Measurements from ENCODE around the gene KLHL5.
"Not testable (repeated sequence)": the region's sequence is repeated elsewhere in the genome, so short reads cannot be mapped to it uniquely, and the experiment has no call there.

Gene KLHL5, protein sequence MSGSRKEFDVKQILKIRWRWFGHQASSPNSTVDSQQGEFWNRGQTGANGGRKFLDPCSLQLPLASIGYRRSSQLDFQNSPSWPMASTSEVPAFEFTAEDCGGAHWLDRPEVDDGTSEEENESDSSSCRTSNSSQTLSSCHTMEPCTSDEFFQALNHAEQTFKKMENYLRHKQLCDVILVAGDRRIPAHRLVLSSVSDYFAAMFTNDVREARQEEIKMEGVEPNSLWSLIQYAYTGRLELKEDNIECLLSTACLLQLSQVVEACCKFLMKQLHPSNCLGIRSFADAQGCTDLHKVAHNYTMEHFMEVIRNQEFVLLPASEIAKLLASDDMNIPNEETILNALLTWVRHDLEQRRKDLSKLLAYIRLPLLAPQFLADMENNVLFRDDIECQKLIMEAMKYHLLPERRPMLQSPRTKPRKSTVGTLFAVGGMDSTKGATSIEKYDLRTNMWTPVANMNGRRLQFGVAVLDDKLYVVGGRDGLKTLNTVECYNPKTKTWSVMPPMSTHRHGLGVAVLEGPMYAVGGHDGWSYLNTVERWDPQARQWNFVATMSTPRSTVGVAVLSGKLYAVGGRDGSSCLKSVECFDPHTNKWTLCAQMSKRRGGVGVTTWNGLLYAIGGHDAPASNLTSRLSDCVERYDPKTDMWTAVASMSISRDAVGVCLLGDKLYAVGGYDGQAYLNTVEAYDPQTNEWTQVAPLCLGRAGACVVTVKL

DNA sequence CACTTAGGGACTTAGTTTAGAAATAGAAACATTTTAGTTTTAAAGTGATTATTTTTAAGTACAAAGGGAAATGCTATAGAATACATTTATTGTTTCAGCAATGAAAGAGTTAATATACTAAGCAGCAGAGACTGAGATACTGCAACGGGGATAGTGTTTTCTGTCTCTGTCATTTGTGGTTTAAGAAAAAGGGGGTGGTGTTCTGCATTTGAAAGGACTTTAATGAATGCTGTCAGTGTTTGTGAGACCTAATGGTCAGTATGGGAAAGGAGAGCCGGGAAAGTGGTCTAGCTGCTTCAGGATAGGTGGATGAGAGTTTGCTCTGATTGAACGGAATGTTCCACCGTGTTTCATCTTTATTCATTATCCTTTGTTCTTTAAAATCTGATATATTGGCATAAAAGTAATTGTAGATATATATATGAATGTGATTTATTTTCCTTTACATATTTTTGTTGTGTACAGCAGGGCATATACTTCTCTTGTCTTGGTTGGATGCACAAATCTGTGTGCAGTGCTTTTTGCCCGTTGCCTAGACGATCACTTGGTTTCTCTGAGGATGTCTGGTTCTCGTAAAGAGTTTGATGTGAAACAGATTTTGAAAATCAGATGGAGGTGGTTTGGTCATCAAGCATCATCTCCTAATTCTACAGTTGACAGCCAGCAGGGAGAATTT lies at the start of gene KLHL5:
TSS of gene KLHL5 (plus strand) at position 139 of the 676 bp plus-strand sequence. CDS start at position 560, 421 bp downstream.
- no peak for ATAC-seq
- no peak for DNase-seq

GRCh38 chr4:39014028-39014427 lies 48.0 kb upstream of the KLHL5 start:
- no peak for ATAC-seq

DNA sequence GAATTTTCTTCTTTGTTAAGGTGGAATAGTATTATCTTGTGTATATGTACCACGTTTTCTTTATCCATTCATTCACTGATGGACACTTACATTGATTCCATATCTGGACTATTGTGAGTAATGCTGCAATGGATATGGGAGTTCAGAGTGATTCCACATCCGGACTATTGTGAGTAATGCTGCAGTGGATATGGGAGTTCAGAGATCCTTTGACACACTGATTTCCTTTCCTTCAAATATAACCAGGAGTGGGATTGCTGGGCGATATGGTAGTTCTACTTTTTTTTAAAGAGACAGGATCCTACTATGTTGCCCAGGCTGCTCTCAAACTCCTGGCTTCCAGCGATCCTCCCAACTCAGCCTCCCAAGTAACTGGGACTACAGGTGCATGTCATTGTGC lies 41.9 kb upstream of the KLHL5 start:
- DNase-seq: no peak
- ATAC-seq: no peak

More at GRCh38 chr4:39014028-39014427, 48.0 kb upstream of the KLHL5 start:
- DNase-seq: no peak

- ATAC-seq (no peak), DNase-seq (no peak)
Measured at GRCh38 chr4:39021631-39022030, 40.4 kb upstream of the KLHL5 start.

DNA sequence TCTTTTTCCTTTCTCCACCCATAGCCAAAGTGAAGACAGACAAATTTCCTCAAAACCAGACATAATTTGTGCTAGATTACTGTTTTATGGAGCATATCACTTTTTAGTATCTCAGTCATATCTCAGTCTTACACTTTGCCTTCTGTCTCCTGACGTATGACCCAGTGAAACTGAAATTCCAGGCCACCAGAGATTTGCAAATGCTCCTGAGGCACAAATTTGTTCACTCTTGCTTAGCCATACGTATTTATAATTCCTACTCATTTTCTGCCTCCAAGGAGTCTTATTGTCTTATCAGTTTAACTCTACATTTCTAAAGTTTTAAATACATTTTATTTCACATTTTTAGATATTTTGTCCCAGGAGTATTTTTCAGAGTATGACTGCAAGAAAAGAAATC lies 39.8 kb upstream of the KLHL5 start:
- ATAC-seq: no peak
- no peak for DNase-seq

- ATAC-seq (no peak), DNase-seq (no peak)
Measured at GRCh38 chr4:39023059-39023458, 39.0 kb upstream of the KLHL5 start.

- no peak for ATAC-seq
- DNase-seq: no peak
Measured at GRCh38 chr4:39024311-39024865, 37.6 kb upstream of the KLHL5 start.

- DNase-seq (no peak), ATAC-seq (no peak)
Measured at GRCh38 chr4:39025552-39026085, 36.4 kb upstream of the KLHL5 start.

DNA sequence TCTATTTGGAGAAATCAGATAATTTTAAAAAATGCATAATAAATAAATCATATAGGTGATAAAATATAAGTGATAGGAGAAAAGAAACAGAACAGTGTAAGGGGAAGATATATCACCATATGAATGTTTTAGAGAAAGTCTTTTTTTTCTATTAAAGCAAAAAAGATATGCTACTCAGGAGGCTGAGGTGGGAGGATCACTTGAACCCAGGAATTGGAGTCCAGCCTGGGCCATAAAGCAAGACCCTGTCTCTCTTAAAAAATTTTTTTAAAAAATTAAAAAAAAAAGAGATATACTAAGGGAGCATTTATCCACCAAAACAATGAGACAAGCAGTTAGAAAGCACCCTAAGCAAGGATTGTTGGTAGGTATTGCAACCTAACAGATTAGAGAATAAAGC lies 35.9 kb upstream of the KLHL5 start:
- ATAC-seq: no peak
- DNase-seq: no peak

GRCh38 chr4:39029752-39030694 lies 32.0 kb upstream of the KLHL5 start:
- DNase-seq (no peak), ATAC-seq (no peak)

GRCh38 chr4:39030725-39031124 lies 31.3 kb upstream of the KLHL5 start:
- ATAC-seq: no peak
- DNase-seq: no peak

DNA sequence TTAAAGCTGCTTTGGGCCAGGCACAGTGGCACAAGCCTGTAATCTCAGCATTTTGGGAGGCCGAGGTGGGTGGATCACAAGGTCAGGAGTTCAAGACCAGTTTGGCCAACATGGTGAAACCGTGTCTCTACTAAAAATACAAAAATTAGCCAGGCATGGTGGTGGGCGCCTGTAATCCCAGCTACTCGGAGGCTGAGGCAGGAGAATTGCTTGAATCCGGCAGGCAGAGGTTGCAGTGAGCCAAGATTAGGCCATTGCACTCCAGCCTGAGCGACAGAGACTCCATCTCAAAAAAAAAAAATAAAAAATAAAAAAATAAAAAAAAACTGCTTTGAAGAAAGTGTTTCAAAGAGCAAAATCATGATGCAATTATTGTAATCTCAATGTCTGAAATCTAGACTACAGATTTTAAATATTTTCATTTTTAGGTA lies 30.4 kb upstream of the KLHL5 start:
- peak; percentile 31 for DNase-seq
- ATAC-seq: not testable (repeated sequence)

GRCh38 chr4:39032218-39033085 lies 29.6 kb upstream of the KLHL5 start, which contains the start of gene TMEM156:
Gene TMEM156, minus strand, starts transcription at chr4:39032409. Its CDS starts 96 bp downstream, at chr4:39032313.
- ATAC-seq: peak; percentile 90
- DNase-seq: peak; percentile 38

- DNase-seq (no peak), ATAC-seq (no peak)
Measured at GRCh38 chr4:39036172-39036571, 25.9 kb upstream of the KLHL5 start.

GRCh38 chr4:39037491-39037825 lies 24.6 kb upstream of the KLHL5 start:
- DNase-seq: no peak
- ATAC-seq: no peak

GRCh38 chr4:39037941-39038340 lies 24.1 kb upstream of the KLHL5 start:
- no peak for ATAC-seq
- DNase-seq: no peak

- no peak for DNase-seq
- no peak for ATAC-seq
Measured at GRCh38 chr4:39039108-39039507, 22.9 kb upstream of the KLHL5 start.

GRCh38 chr4:39042366-39042765 lies 19.7 kb upstream of the KLHL5 start:
- no peak for ATAC-seq
- DNase-seq: no peak

GRCh38 chr4:39043058-39043860 lies 18.8 kb upstream of the KLHL5 start:
- no peak for ATAC-seq
- DNase-seq: no peak
